Measurements from ENCODE around the gene XAGE5.
A peak's percentile ranks its signal among the peaks of the same experiment; 100 is the strongest.
"Not testable (repeated sequence)": the region's sequence is repeated elsewhere in the genome, so short reads cannot be mapped to it uniquely, and the experiment has no call there.

XAGE5 gene

GRCh38 chrX:52811065-52811625 lies at the start of gene XAGE5:
Gene XAGE5, plus strand, starts transcription at chrX:52811287. Its CDS starts 1,280 bp downstream, at chrX:52812567.
- peak; percentile 44 to 63 for DNase-seq

- DNase-seq: not testable (repeated sequence)
Observed at GRCh38 chrX:52765983-52766382, 45.1 kb upstream of the XAGE5 start.

GRCh38 chrX:52773504-52773903 lies 37.6 kb upstream of the XAGE5 start:
- DNase-seq: not testable (repeated sequence)

- DNase-seq: not testable (repeated sequence)
Observed at GRCh38 chrX:52797327-52797726, 13.8 kb upstream of the XAGE5 start, which contains the start of gene SPANXN5. Gene SPANXN5, minus strand, starts transcription at chrX:52797427. Its CDS starts 79 bp downstream, at chrX:52797348.

GRCh38 chrX:52804876-52805275 lies 6.2 kb upstream of the XAGE5 start:
- DNase-seq: not testable (repeated sequence)

- no peak for DNase-seq
Observed at GRCh38 chrX:52819788-52820187, 8.7 kb downstream of the XAGE5 start.

GRCh38 chrX:52821079-52821760 lies 10.1 kb downstream of the XAGE5 start:
- no peak for DNase-seq

- DNase-seq: no peak
Observed at GRCh38 chrX:52824608-52825007, 13.5 kb downstream of the XAGE5 start.

- no peak for DNase-seq
Observed at GRCh38 chrX:52830551-52830950, 19.5 kb downstream of the XAGE5 start.

GRCh38 chrX:52839137-52839536 lies 28.1 kb downstream of the XAGE5 start:
- DNase-seq: no peak

GRCh38 chrX:52843619-52844018 lies 32.5 kb downstream of the XAGE5 start:
- not testable (repeated sequence) for DNase-seq

- DNase-seq: no peak
Observed at GRCh38 chrX:52852110-52852860, 41.2 kb downstream of the XAGE5 start.

GRCh38 chrX:52856991-52857525 lies 46.0 kb downstream of the XAGE5 start:
- not testable (repeated sequence) for DNase-seq

GRCh38 chrX:52865343-52865998 lies 54.4 kb downstream of the XAGE5 start:
- DNase-seq: no peak
